ENCODE results near the gene TRAPPC3L. TPM values are rescaled to one million over a fixed set of nuclear protein-coding genes. Genes with fewer than 3 reads are reported as not detected.

The TRAPPC3L gene
- total RNA-seq, 1 experiment from 2014 or later: not detected

GRCh38 chr6:116578335-116578734 lies 32.9 kb upstream of the TRAPPC3L start:
- Histone ChIP-seq H3K27me3 (ENCODE audit: insufficient read depth, low read length) (no peaks in the 10 kb centered on the region), H2AK5ac (ENCODE audit: insufficient read length, low read length) (no peak overlapping the region), H3K9me3 (ENCODE audit: control insufficient read depth, low read depth, low read length) (no peaks in the 10 kb centered on the region), H3K4ac (ENCODE audit: low read depth, low read length) (no peak overlapping the region), H2BK120ac (ENCODE audit: low read depth, low read length, poor library complexity, severe bottlenecking) (no peak overlapping the region), H3K27ac (ENCODE audit: insufficient read length, low read depth, low read length) (no peak overlapping the region), H3K4me2 (ENCODE audit: insufficient read depth, insufficient read length, low read length) (no peak overlapping the region), H3K18ac (ENCODE audit: insufficient read length, low read depth, low read length) (no peak overlapping the region), H3K4me1 (ENCODE audit: insufficient read depth, low read length) (no peaks in the 10 kb centered on the region), H3K14ac (ENCODE audit: insufficient read depth, low read length) (no peak overlapping the region), H3K79me1 (ENCODE audit: insufficient read depth, low read depth, low read length, poor library complexity, severe bottlenecking) (no peaks in the 10 kb centered on the region), H2BK15ac (ENCODE audit: low read depth, low read length) (no peak overlapping the region), H2BK20ac (ENCODE audit: low read depth, low read length, poor library complexity, severe bottlenecking) (no peak overlapping the region), H3K9ac (ENCODE audit: extremely low read depth, insufficient read length, low read length) (no peak overlapping the region), H2BK5ac (ENCODE audit: insufficient read length, low read length) (no peak overlapping the region), H3K79me2 (ENCODE audit: insufficient read depth, low read length) (peaks cover 4% of the 10 kb centered on the region; the same call in 1 of the 2 replicates), H4K91ac (ENCODE audit: insufficient read length, low read depth, low read length) (no peak overlapping the region), H4K8ac (replicated peaks; ENCODE audit: insufficient read length, low read depth, low read length) (no peak overlapping the region), H3K23me2 (ENCODE audit: insufficient read length, low read depth, low read length, poor library complexity, severe bottlenecking) (no peaks in the 10 kb centered on the region), H3K56ac (ENCODE audit: insufficient read length, low read depth, low read length) (no peak overlapping the region), H4K5ac (ENCODE audit: insufficient read length, low read depth, low read length) (no peak overlapping the region), H3T11ph (ENCODE audit: low read length) (no peak overlapping the region), H2AFZ (ENCODE audit: low read length) (no peak overlapping the region), H2BK12ac (ENCODE audit: insufficient read length, low read depth, low read length) (no peak overlapping the region), H4K20me1 (ENCODE audit: control insufficient read depth, insufficient read depth, insufficient read length) (no peaks in the 10 kb centered on the region), H3K23ac (ENCODE audit: insufficient read length, low read depth, low read length) (no peak overlapping the region)
- Mint-ChIP-seq H3K9me3 (no peaks in the 10 kb centered on the region), H3K27me3 (ENCODE audit: low read depth) (no peaks in the 10 kb centered on the region), H3K27ac (no peak overlapping the region), H3K4me1 (no peaks in the 10 kb centered on the region), H3K4me3 (no peak overlapping the region), H3K36me3 (ENCODE audit: insufficient read depth in 1 of 3, low read depth in 3 of 3) (peaks cover 0 to 34% (median 0%) of the 10 kb centered on the region in 3 experiments; a peak in 3 of 7 replicates)
- no peak for TF ChIP-seq CTCF (conservative IDR thresholded peaks at IDR 0.05)
- no peak for DNase-seq

Measured in H9 (cell line).